ENCODE results near the gene ACSM3.
"Not testable (repeated sequence)": the region's sequence is repeated elsewhere in the genome, so short reads cannot be mapped to it uniquely, and the experiment has no call there.

Gene ACSM3

GRCh38 chr16:20763461-20764232, at the start of gene ACSM3:
ACSM3 (plus strand) TSS chr16:20764014; CDS start chr16:20770035, 6,021 bp downstream.
- peaks cover 6% of the 10 kb centered on the region for H3K27me3 Mint-ChIP-seq (ENCODE audit: low read depth, poor library complexity)
- H3K9me3 Mint-ChIP-seq, result peaks cover 37% of the 10 kb centered on the region
- H3K36me3 Mint-ChIP-seq (ENCODE audit: low read depth), result peaks cover 12% of the 10 kb centered on the region
- peak within 1 kb of the TSS; percentile 43 for H3K27ac Mint-ChIP-seq
- H3K4me3 Mint-ChIP-seq, result peak within 1 kb of the TSS; percentile 68
- peak; percentile 29 for DNase-seq
- H3K4me1 Mint-ChIP-seq, result peaks cover 28% of the 10 kb centered on the region
- TF ChIP-seq CTCF (IDR thresholded peaks at IDR 0.05), result no peak

- H3K27ac Mint-ChIP-seq; H3K4me1 Mint-ChIP-seq; H3K4me3 Mint-ChIP-seq; H3K27me3 Mint-ChIP-seq (ENCODE audit: low read depth, poor library complexity); H3K36me3 Mint-ChIP-seq (ENCODE audit: low read depth); DNase-seq; H3K9me3 Mint-ChIP-seq: not testable (repeated sequence)
Observed at GRCh38 chr16:20717718-20718117, 46.1 kb upstream of the ACSM3 start.

GRCh38 chr16:20720251-20720650, 43.6 kb upstream of the ACSM3 start:
- no peaks in the 10 kb centered on the region for H3K4me1 Mint-ChIP-seq
- H3K27ac Mint-ChIP-seq, result no peak overlapping the region
- peaks cover 3% of the 10 kb centered on the region for H3K27me3 Mint-ChIP-seq (ENCODE audit: low read depth, poor library complexity)
- DNase-seq, result no peak
- no peak overlapping the region for H3K4me3 Mint-ChIP-seq
- H3K36me3 Mint-ChIP-seq (ENCODE audit: low read depth), result no peaks in the 10 kb centered on the region
- no peak for TF ChIP-seq CTCF (IDR thresholded peaks at IDR 0.05)
- peaks cover 3% of the 10 kb centered on the region for H3K9me3 Mint-ChIP-seq

- H3K9me3 Mint-ChIP-seq, result no peaks in the 10 kb centered on the region
- H3K27ac Mint-ChIP-seq, result no peak overlapping the region
- H3K27me3 Mint-ChIP-seq (ENCODE audit: low read depth, poor library complexity), result peaks cover 24% of the 10 kb centered on the region
- H3K36me3 Mint-ChIP-seq (ENCODE audit: low read depth), result no peaks in the 10 kb centered on the region
- no peak for DNase-seq
- H3K4me3 Mint-ChIP-seq, result no peak overlapping the region
- TF ChIP-seq CTCF (IDR thresholded peaks at IDR 0.05), result no peak
- no peaks in the 10 kb centered on the region for H3K4me1 Mint-ChIP-seq
Observed at GRCh38 chr16:20726661-20727060, 37.2 kb upstream of the ACSM3 start.

- Mint-ChIP-seq H3K4me1 (no peaks in the 10 kb centered on the region), H3K36me3 (ENCODE audit: low read depth) (no peaks in the 10 kb centered on the region), H3K4me3 (no peak overlapping the region), H3K27me3 (ENCODE audit: low read depth, poor library complexity) (peaks cover 24% of the 10 kb centered on the region), H3K27ac (no peak overlapping the region), H3K9me3 (no peaks in the 10 kb centered on the region)
- DNase-seq, result no peak
- TF ChIP-seq CTCF (IDR thresholded peaks at IDR 0.05), result no peak
Observed at GRCh38 chr16:20727181-20727580, 36.6 kb upstream of the ACSM3 start.

GRCh38 chr16:20729141-20729540, 34.7 kb upstream of the ACSM3 start:
- TF ChIP-seq CTCF (IDR thresholded peaks at IDR 0.05), result no peak
- H3K9me3 Mint-ChIP-seq, result no peaks in the 10 kb centered on the region
- H3K4me1 Mint-ChIP-seq, result no peaks in the 10 kb centered on the region
- H3K27ac Mint-ChIP-seq, result no peak overlapping the region
- no peak for DNase-seq
- H3K4me3 Mint-ChIP-seq, result no peak overlapping the region
- peaks cover 20% of the 10 kb centered on the region for H3K27me3 Mint-ChIP-seq (ENCODE audit: low read depth, poor library complexity)
- peaks cover 4% of the 10 kb centered on the region for H3K36me3 Mint-ChIP-seq (ENCODE audit: low read depth)

Measured in nephron progenitor cell (in vitro differentiated cells).